Measurements from ENCODE around the gene TAPT1. TPM values are rescaled to one million over a fixed set of nuclear protein-coding genes. Genes with fewer than 3 reads are reported as not detected.

Gene TAPT1
- total RNA-seq, 1 experiment from 2014 or later, result 22.0 TPM

- TF ChIP-seq, protein P1, sequence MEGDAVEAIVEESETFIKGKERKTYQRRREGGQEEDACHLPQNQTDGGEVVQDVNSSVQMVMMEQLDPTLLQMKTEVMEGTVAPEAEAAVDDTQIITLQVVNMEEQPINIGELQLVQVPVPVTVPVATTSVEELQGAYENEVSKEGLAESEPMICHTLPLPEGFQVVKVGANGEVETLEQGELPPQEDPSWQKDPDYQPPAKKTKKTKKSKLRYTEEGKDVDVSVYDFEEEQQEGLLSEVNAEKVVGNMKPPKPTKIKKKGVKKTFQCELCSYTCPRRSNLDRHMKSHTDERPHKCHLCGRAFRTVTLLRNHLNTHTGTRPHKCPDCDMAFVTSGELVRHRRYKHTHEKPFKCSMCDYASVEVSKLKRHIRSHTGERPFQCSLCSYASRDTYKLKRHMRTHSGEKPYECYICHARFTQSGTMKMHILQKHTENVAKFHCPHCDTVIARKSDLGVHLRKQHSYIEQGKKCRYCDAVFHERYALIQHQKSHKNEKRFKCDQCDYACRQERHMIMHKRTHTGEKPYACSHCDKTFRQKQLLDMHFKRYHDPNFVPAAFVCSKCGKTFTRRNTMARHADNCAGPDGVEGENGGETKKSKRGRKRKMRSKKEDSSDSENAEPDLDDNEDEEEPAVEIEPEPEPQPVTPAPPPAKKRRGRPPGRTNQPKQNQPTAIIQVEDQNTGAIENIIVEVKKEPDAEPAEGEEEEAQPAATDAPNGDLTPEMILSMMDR (IDR thresholded peaks at IDR 0.05; ENCODE audit: unreplicated experiment), result no peak
- intact Hi-C loops (cut with micrococcal nuclease), result no loop called here
- POLR2A ChIA-PET, result no interaction called here
- no peak for DNase-seq (ENCODE audit: unreplicated experiment)
- Mint-ChIP-seq H3K4me3 (ENCODE audit: unreplicated experiment) (no peak overlapping the region), H3K4me1 (ENCODE audit: insufficient read depth, unreplicated experiment) (no peaks in the 10 kb centered on the region), H3K36me3 (ENCODE audit: insufficient read depth, unreplicated experiment) (no peaks in the 10 kb centered on the region), H3K27me3 (ENCODE audit: insufficient read depth, unreplicated experiment) (no peaks in the 10 kb centered on the region), H3K27ac (ENCODE audit: low read depth, unreplicated experiment) (no peak overlapping the region), H3K9me3 (ENCODE audit: unreplicated experiment) (peaks cover 3% of the 10 kb centered on the region)
- no TSS peak for BruUV-seq (replicated peaks)
- CTCF ChIA-PET, result interaction anchor here (1.5 kb wide), 1 partner anchor 8 kb away, joined by 5 read pairs; no protein-coding TSS in a partner anchor
These were observed 96.9 kb downstream of the TAPT1 start for GRCh38 chr4:16129336-16129735.

DNA sequence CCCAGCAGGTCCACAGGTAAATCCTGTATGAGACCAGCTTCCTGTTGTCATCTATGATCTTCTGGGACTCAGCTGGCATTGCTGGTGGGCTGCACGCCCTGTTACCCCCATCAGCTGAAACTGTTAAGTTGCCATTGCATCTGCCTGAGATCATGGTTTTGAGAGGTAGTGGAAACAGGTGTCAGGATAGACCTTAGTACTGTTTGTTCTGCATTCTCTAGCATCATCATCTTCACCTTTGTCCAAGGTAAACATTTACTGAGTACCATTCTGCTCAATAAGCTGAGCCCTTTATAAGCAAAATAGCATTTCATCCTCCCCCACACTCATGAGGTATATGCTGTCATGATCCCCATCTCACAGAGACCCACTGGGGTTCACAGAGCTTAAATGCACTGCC, 99.6 kb downstream of the TAPT1 start:
- TF ChIP-seq, protein P1 (IDR thresholded peaks at IDR 0.05; ENCODE audit: unreplicated experiment), result no peak
- intact Hi-C loops (cut with micrococcal nuclease), result no loop called here
- CTCF ChIA-PET, result interaction anchor here (1.3 kb wide), 1 partner anchor 12 kb away, joined by 3 read pairs; no protein-coding TSS in a partner anchor
- no peak for DNase-seq (ENCODE audit: unreplicated experiment)
- POLR2A ChIA-PET, result interaction anchor here (1.1 to 1.6 kb wide), 2 partner anchors 11 to 57 kb away, joined by 3 read pairs; no protein-coding TSS in a partner anchor
- Mint-ChIP-seq H3K4me3 (ENCODE audit: unreplicated experiment) (no peak overlapping the region), H3K27ac (ENCODE audit: low read depth, unreplicated experiment) (no peak overlapping the region), H3K36me3 (ENCODE audit: insufficient read depth, unreplicated experiment) (no peaks in the 10 kb centered on the region), H3K27me3 (ENCODE audit: insufficient read depth, unreplicated experiment) (peaks cover 11% of the 10 kb centered on the region), H3K9me3 (ENCODE audit: unreplicated experiment) (no peaks in the 10 kb centered on the region), H3K4me1 (ENCODE audit: insufficient read depth, unreplicated experiment) (no peaks in the 10 kb centered on the region)
- no TSS peak for BruUV-seq (replicated peaks)

DNA sequence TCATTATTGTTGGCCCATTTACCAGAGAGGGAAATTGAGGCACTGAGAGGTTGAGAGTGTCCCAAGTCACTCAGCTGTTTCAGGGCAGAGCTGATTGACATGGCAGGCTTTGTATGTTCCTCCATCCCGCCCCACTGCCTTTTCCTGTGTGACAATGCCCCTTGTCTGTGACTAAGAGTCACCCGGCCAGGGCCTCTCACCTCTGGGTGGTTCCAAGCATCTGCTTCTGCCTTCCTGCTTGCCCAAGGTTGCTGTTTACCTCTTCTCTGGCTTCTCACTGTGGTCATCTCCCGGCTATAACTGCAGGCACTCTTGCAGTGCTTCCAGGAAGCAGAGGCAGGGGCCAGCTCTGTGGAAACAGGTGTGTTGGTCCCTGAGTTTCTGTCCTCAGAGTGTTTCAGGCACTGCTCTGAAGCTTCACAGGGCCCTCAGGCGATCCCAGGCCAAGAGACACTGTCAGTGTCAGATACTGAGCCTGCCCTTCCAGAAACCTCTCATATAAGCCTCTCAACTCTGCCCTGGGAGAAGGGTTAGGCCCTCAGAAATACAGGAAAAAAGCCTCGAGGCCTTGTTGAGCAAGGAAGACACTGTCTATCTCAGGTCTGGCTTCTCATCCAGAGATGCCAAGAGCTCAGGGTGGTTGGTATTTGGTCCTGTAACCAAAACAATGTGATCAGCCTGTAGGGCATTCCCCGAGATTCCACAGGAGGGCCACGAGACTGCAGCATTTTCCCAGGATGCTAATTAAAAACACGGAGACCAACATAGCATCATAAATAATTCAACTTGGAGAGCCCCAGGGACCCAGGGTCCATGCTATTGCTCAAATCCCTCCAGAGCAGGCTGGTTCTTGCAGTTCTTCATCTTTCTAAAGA, 100.5 kb downstream of the TAPT1 start:
- TF ChIP-seq, protein P1 (IDR thresholded peaks at IDR 0.05; ENCODE audit: unreplicated experiment), result no peak

GRCh38 chr4:16124232-16124631, 102.0 kb downstream of the TAPT1 start:
- H3K4me3 Mint-ChIP-seq (ENCODE audit: unreplicated experiment), result no peak overlapping the region
- no peaks in the 10 kb centered on the region for H3K9me3 Mint-ChIP-seq (ENCODE audit: unreplicated experiment)
- no peaks in the 10 kb centered on the region for H3K36me3 Mint-ChIP-seq (ENCODE audit: insufficient read depth, unreplicated experiment)
- ChIA-PET POLR2A (interaction anchor here (0.6 kb wide), 1 partner anchor 68 kb away, joined by 3 read pairs; no protein-coding TSS in a partner anchor), CTCF (no interaction called here)
- H3K27me3 Mint-ChIP-seq (ENCODE audit: insufficient read depth, unreplicated experiment), result peaks cover 32% of the 10 kb centered on the region
- intact Hi-C loops (cut with micrococcal nuclease), result no loop called here
- no peaks in the 10 kb centered on the region for H3K4me1 Mint-ChIP-seq (ENCODE audit: insufficient read depth, unreplicated experiment)
- no TSS peak for BruUV-seq (replicated peaks)
- DNase-seq (ENCODE audit: unreplicated experiment), result no peak
- TF ChIP-seq, protein P1 (IDR thresholded peaks at IDR 0.05; ENCODE audit: unreplicated experiment), result no peak
- no peak overlapping the region for H3K27ac Mint-ChIP-seq (ENCODE audit: low read depth, unreplicated experiment)

More for the DNA sequence above, 100.5 kb downstream of the TAPT1 start:
- ChIA-PET POLR2A (interaction anchor here (0.6 to 1.6 kb wide), 2 partner anchors 56 to 134 kb away, joined by 3 read pairs; no protein-coding TSS in a partner anchor), CTCF (interaction anchor here (1.3 kb wide), 1 partner anchor 13 kb away, joined by 3 read pairs; no protein-coding TSS in a partner anchor)
- H3K27ac Mint-ChIP-seq (ENCODE audit: low read depth, unreplicated experiment), result no peak overlapping the region
- H3K36me3 Mint-ChIP-seq (ENCODE audit: insufficient read depth, unreplicated experiment), result no peaks in the 10 kb centered on the region
- H3K9me3 Mint-ChIP-seq (ENCODE audit: unreplicated experiment), result no peaks in the 10 kb centered on the region
- H3K4me3 Mint-ChIP-seq (ENCODE audit: unreplicated experiment), result no peak overlapping the region
- DNase-seq (ENCODE audit: unreplicated experiment), result no peak
- H3K4me1 Mint-ChIP-seq (ENCODE audit: insufficient read depth, unreplicated experiment), result no peaks in the 10 kb centered on the region
- intact Hi-C loops (cut with micrococcal nuclease), result no loop called here
- BruUV-seq (replicated peaks), result no TSS peak
- peaks cover 19% of the 10 kb centered on the region for H3K27me3 Mint-ChIP-seq (ENCODE audit: insufficient read depth, unreplicated experiment)
